ENCODE measurements around the gene RNU6-9. TPM values are rescaled to one million over a fixed set of nuclear protein-coding genes. Genes with fewer than 3 reads are reported as not detected.
A peak's percentile ranks its signal among the peaks of the same experiment; 100 is the strongest.
"Not testable (repeated sequence)": the region's sequence is repeated elsewhere in the genome, so short reads cannot be mapped to it uniquely, and the experiment has no call there.

The RNU6-9 gene
- total RNA-seq, 1 donor from 2014 or later: not detected

- H3K4me1 ChIP-seq: peaks cover 2 to 3% of the 10 kb centered on the region in 2 donors
- no peak overlapping the region for H3K4me3 ChIP-seq
- H3K27ac ChIP-seq: no peak overlapping the region
- no peaks in the 10 kb centered on the region for H3K27me3 ChIP-seq
- intact Hi-C loops (cut with DNase I): no loop called here
- no peak for TF ChIP-seq CTCF (IDR thresholded peaks at IDR 0.05)
- peaks cover 50 to 61% of the 10 kb centered on the region in 2 donors for H3K36me3 ChIP-seq
- H3K9me3 ChIP-seq: no peaks in the 10 kb centered on the region
- no peak for DNase-seq (ENCODE audit: low spot score in 2 of 2)
These were observed 6.2 kb upstream of the RNU6-9 start for GRCh38 chr19:887072-887471.

- intact Hi-C loops (cut with DNase I): no loop called here
- Histone ChIP-seq H3K27ac (no peak overlapping the region), H3K4me1 (peaks cover 4 to 6% of the 10 kb centered on the region in 2 donors), H3K36me3 (peaks cover 46 to 56% of the 10 kb centered on the region in 2 donors), H3K27me3 (no peaks in the 10 kb centered on the region), H3K4me3 (no peak overlapping the region), H3K9me3 (no peaks in the 10 kb centered on the region)
- TF ChIP-seq CTCF (IDR thresholded peaks at IDR 0.05): no peak
- DNase-seq (ENCODE audit: low spot score in 2 of 2): no peak
These were observed 5.7 kb upstream of the RNU6-9 start for GRCh38 chr19:887599-887998.

- no peak for DNase-seq (ENCODE audit: low spot score in 2 of 2)
- no peak overlapping the region for H3K4me3 ChIP-seq
These were observed 4.5 kb upstream of the RNU6-9 start for GRCh38 chr19:888581-889385.

GRCh38 chr19:889662-890295, 3.5 kb upstream of the RNU6-9 start:
- peaks cover 4 to 6% of the 10 kb centered on the region in 2 donors for H3K4me1 ChIP-seq
- DNase-seq (ENCODE audit: low spot score in 2 of 2): no peak
- intact Hi-C loops (cut with DNase I): no loop called here
- peaks cover 35 to 36% of the 10 kb centered on the region in 2 donors for H3K36me3 ChIP-seq
- H3K4me3 ChIP-seq: no peak overlapping the region
- no peak for TF ChIP-seq CTCF (IDR thresholded peaks at IDR 0.05)
- no peaks in the 10 kb centered on the region for H3K27me3 ChIP-seq
- H3K9me3 ChIP-seq: no peaks in the 10 kb centered on the region
- H3K27ac ChIP-seq: no peak overlapping the region

More at GRCh38 chr19:888581-889385, 4.5 kb upstream of the RNU6-9 start:
- Histone ChIP-seq H3K4me1 (peaks cover 4 to 6% of the 10 kb centered on the region in 2 donors), H3K9me3 (no peaks in the 10 kb centered on the region), H3K36me3 (peaks cover 42 to 45% of the 10 kb centered on the region in 2 donors), H3K27me3 (no peaks in the 10 kb centered on the region), H3K27ac (no peak overlapping the region)
- intact Hi-C loops (cut with DNase I): no loop called here
- no peak for TF ChIP-seq CTCF (IDR thresholded peaks at IDR 0.05)

GRCh38 chr19:890831-891230, 2.5 kb upstream of the RNU6-9 start:
- Histone ChIP-seq H3K9me3 (no peaks in the 10 kb centered on the region), H3K4me1 (peaks cover 4 to 6% of the 10 kb centered on the region in 2 donors), H3K36me3 (peaks cover 25 to 27% of the 10 kb centered on the region in 2 donors), H3K27ac (no peak overlapping the region), H3K4me3 (no peak overlapping the region), H3K27me3 (no peaks in the 10 kb centered on the region)
- intact Hi-C loops (cut with DNase I): no loop called here
- DNase-seq (ENCODE audit: low spot score in 2 of 2): no peak
- no peak for TF ChIP-seq CTCF (IDR thresholded peaks at IDR 0.05)

- Histone ChIP-seq H3K4me3 (peak overlapping the region; percentile 75 to 99), H3K36me3 (peaks cover 18 to 24% of the 10 kb centered on the region in 2 donors), H3K27ac (peak overlapping the region; percentile 82 to 87)
- DNase-seq (ENCODE audit: low spot score in 2 of 2); H3K9me3 ChIP-seq; H3K4me1 ChIP-seq; H3K27me3 ChIP-seq: not testable (repeated sequence)
- intact Hi-C loops (cut with DNase I): loop anchor here (2.0 kb wide), 1 partner anchor 23 kb away; no protein-coding TSS in a partner anchor
These were observed 1.7 kb upstream of the RNU6-9 start for GRCh38 chr19:891421-892200.

Data from ascending aorta (tissue), 2 donors.